Nephron progenitor cell (in vitro differentiated cells): Measurements from ENCODE around the gene KCNMA1.

ENCODE experiments used
- DNase-seq: peaks from one replicate; pipeline ENCODE4 v3.0.0; 2021
- H3K27ac Mint-ChIP-seq: 2 replicates; pipeline ENCODE4 v1.8.0; 2021; ENCODE audit warnings: mild to moderate bottlenecking, moderate library complexity, mixed read lengths
- H3K27me3 Mint-ChIP-seq: 2 replicates; pipeline ENCODE4 v1.8.0; 2021; ENCODE audit warnings: mild to moderate bottlenecking, low read depth, mixed read lengths; ENCODE audit not compliant: poor library complexity
- H3K36me3 Mint-ChIP-seq: 2 replicates; pipeline ENCODE4 v1.8.0; 2021; ENCODE audit warnings: low read depth, mixed read lengths
- H3K4me1 Mint-ChIP-seq: 2 replicates; pipeline ENCODE4 v1.8.0; 2021; ENCODE audit warnings: mixed read lengths
- H3K4me3 Mint-ChIP-seq: 2 replicates; pipeline ENCODE4 v1.8.0; 2021; ENCODE audit warnings: mild to moderate bottlenecking, moderate library complexity, mixed read lengths
- H3K9me3 Mint-ChIP-seq: 2 replicates; pipeline ENCODE4 v1.8.0; 2021; ENCODE audit warnings: mild to moderate bottlenecking, moderate library complexity, mixed read lengths
- TF ChIP-seq, protein P1 (sequence below): fragments of 200-600 bp; sonication (generic); IDR thresholded peaks from 2 replicates; pipeline ENCODE4 v1.5.0; 2021; ENCODE audit warnings: antibody characterized with exemption

Gene KCNMA1

GRCh38 chr10:77626266-77626935, 11.2 kb downstream of the KCNMA1 start:
- TF ChIP-seq, protein P1, sequence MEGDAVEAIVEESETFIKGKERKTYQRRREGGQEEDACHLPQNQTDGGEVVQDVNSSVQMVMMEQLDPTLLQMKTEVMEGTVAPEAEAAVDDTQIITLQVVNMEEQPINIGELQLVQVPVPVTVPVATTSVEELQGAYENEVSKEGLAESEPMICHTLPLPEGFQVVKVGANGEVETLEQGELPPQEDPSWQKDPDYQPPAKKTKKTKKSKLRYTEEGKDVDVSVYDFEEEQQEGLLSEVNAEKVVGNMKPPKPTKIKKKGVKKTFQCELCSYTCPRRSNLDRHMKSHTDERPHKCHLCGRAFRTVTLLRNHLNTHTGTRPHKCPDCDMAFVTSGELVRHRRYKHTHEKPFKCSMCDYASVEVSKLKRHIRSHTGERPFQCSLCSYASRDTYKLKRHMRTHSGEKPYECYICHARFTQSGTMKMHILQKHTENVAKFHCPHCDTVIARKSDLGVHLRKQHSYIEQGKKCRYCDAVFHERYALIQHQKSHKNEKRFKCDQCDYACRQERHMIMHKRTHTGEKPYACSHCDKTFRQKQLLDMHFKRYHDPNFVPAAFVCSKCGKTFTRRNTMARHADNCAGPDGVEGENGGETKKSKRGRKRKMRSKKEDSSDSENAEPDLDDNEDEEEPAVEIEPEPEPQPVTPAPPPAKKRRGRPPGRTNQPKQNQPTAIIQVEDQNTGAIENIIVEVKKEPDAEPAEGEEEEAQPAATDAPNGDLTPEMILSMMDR: no peak
- peaks cover 3% of the 10 kb centered on the region for H3K27me3 Mint-ChIP-seq
- H3K4me1 Mint-ChIP-seq: peaks cover 39% of the 10 kb centered on the region
- no peak overlapping the region for H3K4me3 Mint-ChIP-seq
- H3K9me3 Mint-ChIP-seq: no peaks in the 10 kb centered on the region
- no peaks in the 10 kb centered on the region for H3K36me3 Mint-ChIP-seq
- no peak overlapping the region for H3K27ac Mint-ChIP-seq
- DNase-seq: no peak

GRCh38 chr10:77625379-77625778, 12.2 kb downstream of the KCNMA1 start:
- no peaks in the 10 kb centered on the region for H3K9me3 Mint-ChIP-seq
- H3K27ac Mint-ChIP-seq: no peak overlapping the region
- H3K4me1 Mint-ChIP-seq: peaks cover 39% of the 10 kb centered on the region
- TF ChIP-seq, protein P1: no peak
- no peaks in the 10 kb centered on the region for H3K36me3 Mint-ChIP-seq
- peaks cover 7% of the 10 kb centered on the region for H3K27me3 Mint-ChIP-seq
- H3K4me3 Mint-ChIP-seq: no peak overlapping the region
- no peak for DNase-seq

- H3K27me3 Mint-ChIP-seq: peaks cover 8% of the 10 kb centered on the region
- no peaks in the 10 kb centered on the region for H3K9me3 Mint-ChIP-seq
- H3K4me3 Mint-ChIP-seq: no peak overlapping the region
- TF ChIP-seq, protein P1: no peak
- H3K27ac Mint-ChIP-seq: no peak overlapping the region
- H3K4me1 Mint-ChIP-seq: peaks cover 38% of the 10 kb centered on the region
- DNase-seq: no peak
- H3K36me3 Mint-ChIP-seq: no peaks in the 10 kb centered on the region
Measured at GRCh38 chr10:77622889-77623291, 14.7 kb downstream of the KCNMA1 start.

DNA sequence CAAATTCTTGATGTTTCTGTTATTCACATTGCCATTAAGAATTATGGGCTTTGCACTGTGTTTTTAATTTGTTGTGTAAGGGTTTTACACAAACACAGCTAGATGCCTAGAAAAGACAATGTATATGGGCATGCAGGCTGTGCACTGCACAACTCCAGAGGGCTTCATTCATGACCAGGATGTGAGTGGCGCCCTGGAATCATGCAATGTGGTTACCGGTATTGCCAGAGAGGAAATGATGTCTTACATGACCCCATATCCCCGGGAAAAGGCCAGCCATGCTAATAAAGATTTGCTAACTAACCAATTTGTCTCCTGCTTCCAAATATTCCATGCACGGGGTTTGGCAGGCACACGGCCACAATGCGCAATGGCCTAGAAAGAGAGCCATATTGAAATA, 16.9 kb downstream of the KCNMA1 start:
- H3K27ac Mint-ChIP-seq: no peak overlapping the region
- no peak overlapping the region for H3K4me3 Mint-ChIP-seq
- H3K9me3 Mint-ChIP-seq: no peaks in the 10 kb centered on the region
- DNase-seq: no peak
- H3K4me1 Mint-ChIP-seq: peaks cover 17% of the 10 kb centered on the region
- no peaks in the 10 kb centered on the region for H3K36me3 Mint-ChIP-seq
- peaks cover 9% of the 10 kb centered on the region for H3K27me3 Mint-ChIP-seq
- TF ChIP-seq, protein P1: no peak

GRCh38 chr10:77619964-77620703, 17.5 kb downstream of the KCNMA1 start:
- DNase-seq: no peak
- peaks cover 11% of the 10 kb centered on the region for H3K4me1 Mint-ChIP-seq
- TF ChIP-seq, protein P1: no peak
- H3K36me3 Mint-ChIP-seq: no peaks in the 10 kb centered on the region
- H3K27ac Mint-ChIP-seq: no peak overlapping the region
- H3K27me3 Mint-ChIP-seq: peaks cover 12% of the 10 kb centered on the region
- H3K4me3 Mint-ChIP-seq: no peak overlapping the region
- no peaks in the 10 kb centered on the region for H3K9me3 Mint-ChIP-seq

DNA sequence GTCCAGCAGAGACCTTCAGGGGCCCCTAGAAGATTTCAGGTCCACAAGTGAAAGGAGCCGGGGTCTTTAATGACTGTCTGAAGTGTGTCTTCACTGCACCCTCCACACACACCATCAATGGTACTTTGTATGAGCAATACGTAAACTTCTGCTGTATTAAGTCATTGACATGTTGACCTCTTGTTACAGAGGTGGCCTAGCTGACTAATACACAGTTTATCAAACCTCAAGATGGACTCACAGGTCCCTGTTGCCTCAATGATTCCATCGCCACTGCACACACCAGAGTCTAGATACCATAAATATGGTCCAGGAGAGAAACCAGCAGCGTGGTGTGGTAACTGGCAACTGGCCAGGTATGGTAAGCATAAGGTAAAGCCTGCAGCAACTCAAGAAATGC, 19.5 kb downstream of the KCNMA1 start:
- no peak overlapping the region for H3K4me3 Mint-ChIP-seq
- H3K4me1 Mint-ChIP-seq: peaks cover 9% of the 10 kb centered on the region
- TF ChIP-seq, protein P1: no peak
- no peaks in the 10 kb centered on the region for H3K9me3 Mint-ChIP-seq
- no peak overlapping the region for H3K27ac Mint-ChIP-seq
- peaks cover 12% of the 10 kb centered on the region for H3K27me3 Mint-ChIP-seq
- H3K36me3 Mint-ChIP-seq: no peaks in the 10 kb centered on the region
- no peak for DNase-seq
